ENCODE measurements around the gene NADSYN1.

NADSYN1 gene

DNA sequence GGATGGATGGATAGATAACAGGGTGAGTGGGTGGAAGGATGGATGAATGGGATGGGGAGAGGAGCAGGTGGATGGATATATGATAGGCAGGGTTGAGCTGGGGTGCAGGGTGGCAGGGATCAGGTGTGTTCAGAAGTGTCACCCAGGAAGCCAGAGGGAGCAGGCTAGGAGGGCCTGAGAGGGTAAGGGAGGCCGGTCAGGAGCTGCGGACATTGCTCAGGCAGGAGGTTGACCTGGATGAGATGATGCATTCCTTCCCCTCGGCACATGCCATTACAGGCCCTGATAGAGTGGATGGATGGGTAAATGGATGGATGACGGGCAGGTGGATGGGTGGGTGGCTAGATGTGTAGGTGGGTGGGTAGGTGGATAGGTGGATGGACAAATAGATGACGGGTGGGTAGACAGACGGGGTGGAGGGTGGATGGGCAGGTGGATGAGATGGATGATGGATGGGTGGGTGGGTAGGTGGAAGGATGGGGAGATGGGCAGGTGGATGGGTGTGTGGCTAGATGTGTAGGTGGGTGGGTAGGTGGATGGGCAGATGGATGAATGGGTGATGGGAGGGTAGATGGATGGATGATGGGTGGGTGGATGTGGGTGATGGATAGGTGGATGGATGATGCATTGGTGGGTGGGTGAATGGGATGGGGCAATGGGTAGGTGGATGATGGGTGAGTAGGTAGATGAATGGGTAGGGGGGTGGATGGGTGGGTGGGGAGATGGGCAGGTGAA, 12.8 kb upstream of the NADSYN1 start:
- H3K4me3 ChIP-seq (ENCODE audit: low read depth, low read length): no peak overlapping the region
- TF ChIP-seq, protein P1, sequence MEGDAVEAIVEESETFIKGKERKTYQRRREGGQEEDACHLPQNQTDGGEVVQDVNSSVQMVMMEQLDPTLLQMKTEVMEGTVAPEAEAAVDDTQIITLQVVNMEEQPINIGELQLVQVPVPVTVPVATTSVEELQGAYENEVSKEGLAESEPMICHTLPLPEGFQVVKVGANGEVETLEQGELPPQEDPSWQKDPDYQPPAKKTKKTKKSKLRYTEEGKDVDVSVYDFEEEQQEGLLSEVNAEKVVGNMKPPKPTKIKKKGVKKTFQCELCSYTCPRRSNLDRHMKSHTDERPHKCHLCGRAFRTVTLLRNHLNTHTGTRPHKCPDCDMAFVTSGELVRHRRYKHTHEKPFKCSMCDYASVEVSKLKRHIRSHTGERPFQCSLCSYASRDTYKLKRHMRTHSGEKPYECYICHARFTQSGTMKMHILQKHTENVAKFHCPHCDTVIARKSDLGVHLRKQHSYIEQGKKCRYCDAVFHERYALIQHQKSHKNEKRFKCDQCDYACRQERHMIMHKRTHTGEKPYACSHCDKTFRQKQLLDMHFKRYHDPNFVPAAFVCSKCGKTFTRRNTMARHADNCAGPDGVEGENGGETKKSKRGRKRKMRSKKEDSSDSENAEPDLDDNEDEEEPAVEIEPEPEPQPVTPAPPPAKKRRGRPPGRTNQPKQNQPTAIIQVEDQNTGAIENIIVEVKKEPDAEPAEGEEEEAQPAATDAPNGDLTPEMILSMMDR (IDR thresholded peaks at IDR 0.05; ENCODE audit: low read depth, low read length): no peak

DNA sequence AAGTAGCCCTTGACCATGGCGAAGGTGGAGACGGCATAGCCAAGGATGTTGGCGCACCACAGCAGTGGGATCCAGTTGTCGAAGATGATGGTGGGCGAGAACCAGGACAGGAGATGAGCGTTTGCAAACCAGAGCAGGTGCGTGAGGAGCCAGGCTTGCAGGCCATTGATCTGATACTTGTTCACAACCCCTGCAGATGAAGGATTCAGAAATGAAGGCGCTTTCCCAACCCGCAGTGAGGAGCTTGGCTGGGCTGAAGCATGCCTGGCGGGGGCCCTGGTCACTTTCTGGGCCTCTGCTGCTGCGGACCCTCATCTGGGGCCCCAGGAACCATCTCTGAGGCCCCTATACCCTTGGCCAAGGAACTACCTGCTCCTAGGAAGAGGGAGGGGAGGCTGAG, 11.8 kb upstream of the NADSYN1 start:
- H3K4me3 ChIP-seq (ENCODE audit: low read depth, low read length): no peak overlapping the region
- TF ChIP-seq, protein P1 (IDR thresholded peaks at IDR 0.05; ENCODE audit: low read depth, low read length): no peak

DNA sequence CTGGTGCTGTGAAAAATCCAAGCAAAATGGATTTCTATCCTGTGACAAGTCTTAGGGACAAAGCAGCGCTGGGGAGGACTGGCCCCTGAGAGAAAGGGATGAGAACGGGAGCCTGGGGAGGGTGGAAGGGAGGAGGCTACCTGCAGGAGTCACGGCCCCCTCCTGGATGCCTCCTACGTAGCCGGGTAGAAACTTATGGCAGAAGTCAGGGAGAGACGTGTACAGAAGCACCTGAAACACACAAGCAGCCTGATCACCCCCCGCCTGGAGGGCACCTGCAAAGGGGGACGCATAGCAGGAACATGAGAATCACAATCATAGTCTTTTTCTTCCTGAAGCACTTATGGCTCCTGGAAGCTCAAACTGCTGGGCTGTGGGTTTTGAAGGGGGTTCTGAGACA, 10.9 kb upstream of the NADSYN1 start:
- TF ChIP-seq, protein P1 (IDR thresholded peaks at IDR 0.05; ENCODE audit: low read depth, low read length): no peak
- H3K4me3 ChIP-seq (ENCODE audit: low read depth, low read length): no peak overlapping the region

DNA sequence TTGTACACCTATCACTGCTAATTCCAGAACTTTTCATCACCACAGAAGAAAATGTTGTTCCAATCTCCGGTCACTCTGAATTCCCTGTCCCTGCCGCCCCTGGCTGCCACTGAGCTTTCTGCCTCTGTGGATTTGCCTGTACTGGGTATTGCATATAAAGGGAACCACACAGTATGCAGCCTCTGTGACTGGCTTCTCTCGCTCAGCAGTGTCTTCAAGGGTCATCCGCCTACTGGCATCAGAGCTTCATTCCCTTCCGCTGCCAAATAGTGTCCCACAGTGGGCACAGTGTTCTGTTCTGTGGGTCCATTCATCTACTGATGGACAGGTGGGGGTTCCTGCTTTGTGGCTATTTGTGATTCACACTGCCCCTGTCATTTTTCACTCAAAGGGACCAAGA, 10.1 kb upstream of the NADSYN1 start:
- H3K4me3 ChIP-seq (ENCODE audit: low read depth, low read length): no peak overlapping the region
- TF ChIP-seq, protein P1 (IDR thresholded peaks at IDR 0.05; ENCODE audit: low read depth, low read length): no peak

DNA sequence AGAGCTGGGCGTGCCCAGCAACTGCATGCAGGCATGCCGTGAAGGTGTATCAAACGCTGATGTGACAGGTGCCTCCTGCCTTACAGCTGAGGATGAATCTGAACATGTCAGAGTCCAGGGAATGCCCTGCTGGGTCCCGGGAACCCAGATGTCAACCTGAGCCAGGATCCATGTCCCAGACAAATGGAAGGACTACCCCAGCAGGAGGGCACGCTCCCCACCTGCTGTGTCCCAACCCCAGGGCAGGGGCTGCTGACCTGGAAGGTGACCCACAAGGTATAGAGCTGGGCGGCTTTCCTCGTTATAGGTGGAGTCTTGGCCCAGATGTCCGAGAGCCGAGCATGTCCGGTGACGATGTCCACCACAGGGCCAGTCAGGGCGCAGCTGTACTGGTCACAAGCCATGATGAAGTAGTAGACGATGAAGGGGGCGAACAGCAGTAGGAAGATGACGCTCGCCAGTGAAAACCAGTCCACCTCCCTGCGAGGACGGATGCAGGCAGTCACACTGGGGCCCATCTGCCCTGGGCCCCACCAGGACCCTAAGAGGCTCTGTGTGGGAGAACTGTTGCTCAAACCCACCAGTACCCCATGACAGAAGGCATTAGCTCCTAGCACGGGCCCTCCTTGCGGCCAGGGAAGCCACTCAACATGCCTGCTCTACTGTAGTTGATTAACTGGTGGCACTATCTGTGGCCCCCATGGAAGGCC, 9.1 kb upstream of the NADSYN1 start:
- TF ChIP-seq, protein P1 (IDR thresholded peaks at IDR 0.05; ENCODE audit: low read depth, low read length): no peak
- H3K4me3 ChIP-seq (ENCODE audit: low read depth, low read length): no peak overlapping the region

DNA sequence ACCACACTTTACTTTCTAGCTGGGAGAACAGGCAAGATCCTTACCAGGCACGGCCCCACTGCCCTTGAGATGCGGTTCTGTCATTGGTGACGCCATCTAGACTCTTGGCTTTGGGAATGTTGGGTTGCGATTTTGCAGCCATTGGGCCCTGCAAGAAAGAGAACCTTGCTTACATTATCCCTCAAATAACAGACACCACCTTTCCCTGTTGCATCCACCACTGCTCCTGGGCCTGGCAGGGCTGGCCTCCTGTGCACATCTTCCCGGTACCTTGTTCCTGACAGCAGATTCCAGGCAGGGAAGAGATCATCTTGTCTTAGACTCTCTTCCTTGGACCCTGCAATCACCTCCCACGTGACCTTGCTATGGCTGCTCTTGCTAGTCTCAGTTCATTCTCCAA, 8.2 kb upstream of the NADSYN1 start:
- H3K4me3 ChIP-seq (ENCODE audit: low read depth, low read length): no peak overlapping the region
- TF ChIP-seq, protein P1 (IDR thresholded peaks at IDR 0.05; ENCODE audit: low read depth, low read length): no peak

DNA sequence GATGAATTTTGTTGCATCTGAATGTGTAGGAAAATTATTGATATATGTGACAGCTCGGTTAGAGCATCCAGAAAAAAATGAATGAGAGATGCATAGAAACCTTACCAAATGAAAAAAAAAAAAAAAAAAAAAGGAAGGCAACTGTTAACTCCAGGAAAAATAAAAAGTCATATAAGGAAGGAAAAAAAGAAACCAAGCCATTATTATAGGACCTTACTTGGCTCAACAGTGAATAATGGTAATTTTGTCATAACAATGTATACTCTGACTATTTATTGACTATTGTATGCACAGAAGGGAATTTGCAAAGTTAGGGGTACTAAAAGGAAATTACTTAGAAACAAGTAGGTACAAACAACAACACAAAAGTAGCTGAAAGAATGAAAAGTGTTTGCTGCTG, 6.9 kb upstream of the NADSYN1 start:
- no peak overlapping the region for H3K4me3 ChIP-seq (ENCODE audit: low read depth, low read length)
- TF ChIP-seq, protein P1 (IDR thresholded peaks at IDR 0.05; ENCODE audit: low read depth, low read length): no peak

All from WI38 (cell line).